ENCODE data around the gene NHEJ1. TPM values are rescaled to one million over a fixed set of nuclear protein-coding genes. Genes with fewer than 3 reads are reported as not detected.

NHEJ1 gene
- total RNA-seq, 1 experiment from 2014 or later = 20.8 TPM

DNA sequence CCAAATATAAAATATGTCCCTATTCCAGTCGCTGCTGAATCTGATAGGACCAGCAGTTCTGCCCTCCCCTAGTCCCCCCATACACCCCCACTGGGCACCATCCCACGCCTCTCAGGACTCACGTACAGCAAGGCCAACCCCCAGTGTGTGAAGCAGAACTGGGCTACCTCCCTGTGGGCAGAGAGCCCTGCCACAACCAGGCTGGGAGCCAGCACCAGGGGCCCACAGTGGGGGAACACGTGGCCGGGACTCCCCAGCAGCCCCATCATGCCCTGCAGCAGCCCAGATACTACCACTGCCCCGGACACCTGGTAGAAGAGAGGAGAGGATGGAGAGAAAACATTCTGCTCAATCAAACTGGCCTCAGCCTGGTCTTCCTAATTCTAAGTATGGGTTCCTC lies 7.9 kb upstream of the NHEJ1 start:
- peaks cover 0 to 4% of the 10 kb centered on the region in 2 experiments; a peak in 1 of 4 replicates for H3K4me1 Mint-ChIP-seq
- TF ChIP-seq, protein P1, sequence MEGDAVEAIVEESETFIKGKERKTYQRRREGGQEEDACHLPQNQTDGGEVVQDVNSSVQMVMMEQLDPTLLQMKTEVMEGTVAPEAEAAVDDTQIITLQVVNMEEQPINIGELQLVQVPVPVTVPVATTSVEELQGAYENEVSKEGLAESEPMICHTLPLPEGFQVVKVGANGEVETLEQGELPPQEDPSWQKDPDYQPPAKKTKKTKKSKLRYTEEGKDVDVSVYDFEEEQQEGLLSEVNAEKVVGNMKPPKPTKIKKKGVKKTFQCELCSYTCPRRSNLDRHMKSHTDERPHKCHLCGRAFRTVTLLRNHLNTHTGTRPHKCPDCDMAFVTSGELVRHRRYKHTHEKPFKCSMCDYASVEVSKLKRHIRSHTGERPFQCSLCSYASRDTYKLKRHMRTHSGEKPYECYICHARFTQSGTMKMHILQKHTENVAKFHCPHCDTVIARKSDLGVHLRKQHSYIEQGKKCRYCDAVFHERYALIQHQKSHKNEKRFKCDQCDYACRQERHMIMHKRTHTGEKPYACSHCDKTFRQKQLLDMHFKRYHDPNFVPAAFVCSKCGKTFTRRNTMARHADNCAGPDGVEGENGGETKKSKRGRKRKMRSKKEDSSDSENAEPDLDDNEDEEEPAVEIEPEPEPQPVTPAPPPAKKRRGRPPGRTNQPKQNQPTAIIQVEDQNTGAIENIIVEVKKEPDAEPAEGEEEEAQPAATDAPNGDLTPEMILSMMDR (conservative IDR thresholded peaks at IDR 0.05) = no peak
- H3K9me3 Mint-ChIP-seq = no peaks in the 10 kb centered on the region; a peak in 1 of 5 replicates
- no peak overlapping the region for H3K4me3 Mint-ChIP-seq
- Histone ChIP-seq H3K9me3 (ENCODE audit: control insufficient read depth, low read depth, low read length) (no peaks in the 10 kb centered on the region), H2AK5ac (ENCODE audit: insufficient read length, low read length) (no peak overlapping the region), H3K14ac (ENCODE audit: insufficient read depth, low read length) (no peak overlapping the region), H2BK120ac (ENCODE audit: low read depth, low read length, poor library complexity, severe bottlenecking) (no peak overlapping the region), H3K9ac (ENCODE audit: extremely low read depth, insufficient read length, low read length) (no peak overlapping the region), H2AFZ (ENCODE audit: low read length) (no peak overlapping the region), H4K20me1 (ENCODE audit: control insufficient read depth, insufficient read depth, insufficient read length) (no peaks in the 10 kb centered on the region), H3K27ac (ENCODE audit: insufficient read length, low read depth, low read length) (no peak overlapping the region), H3K79me2 (ENCODE audit: insufficient read depth, low read length) (no peaks in the 10 kb centered on the region), H4K91ac (ENCODE audit: insufficient read length, low read depth, low read length) (no peak overlapping the region), H3T11ph (ENCODE audit: low read length) (no peak overlapping the region), H3K4me2 (ENCODE audit: insufficient read depth, insufficient read length, low read length) (no peak overlapping the region), H3K79me1 (ENCODE audit: insufficient read depth, low read depth, low read length, poor library complexity, severe bottlenecking) (no peaks in the 10 kb centered on the region), H2BK15ac (ENCODE audit: low read depth, low read length) (no peak overlapping the region), H2BK5ac (ENCODE audit: insufficient read length, low read length) (no peak overlapping the region), H4K5ac (ENCODE audit: insufficient read length, low read depth, low read length) (no peak overlapping the region), H3K23ac (ENCODE audit: insufficient read length, low read depth, low read length) (no peak overlapping the region), H3K27me3 (ENCODE audit: insufficient read depth, low read length) (no peaks in the 10 kb centered on the region), H3K18ac (ENCODE audit: insufficient read length, low read depth, low read length) (no peak overlapping the region), H2BK20ac (ENCODE audit: low read depth, low read length, poor library complexity, severe bottlenecking) (no peak overlapping the region), H3K4ac (ENCODE audit: low read depth, low read length) (no peak overlapping the region), H3K56ac (ENCODE audit: insufficient read length, low read depth, low read length) (no peak overlapping the region), H4K8ac (replicated peaks; ENCODE audit: insufficient read length, low read depth, low read length) (no peak overlapping the region), H2BK12ac (ENCODE audit: insufficient read length, low read depth, low read length) (no peak overlapping the region), H3K23me2 (ENCODE audit: insufficient read length, low read depth, low read length, poor library complexity, severe bottlenecking) (peaks cover 2% of the 10 kb centered on the region), H3K4me1 (ENCODE audit: insufficient read depth, low read length) (no peaks in the 10 kb centered on the region)
- no peak for DNase-seq
- no CpG with 5 or more reads among the region's 6 CpGs for WGBS (ENCODE audit: extremely low coverage, insufficient read length, low lambda C conversion rate)
- H3K36me3 Mint-ChIP-seq (ENCODE audit: insufficient read depth in 1 of 3, low read depth in 3 of 3) = peaks cover 6 to 14% (median 9%) of the 10 kb centered on the region in 3 experiments; a peak in 5 of 7 replicates
- no peak overlapping the region for H3K27ac Mint-ChIP-seq
- H3K27me3 Mint-ChIP-seq (ENCODE audit: low read depth) = peaks cover 5% of the 10 kb centered on the region

All from H9 (cell line).